ENCODE results near the gene NPDC1.

The NPDC1 gene

DNA sequence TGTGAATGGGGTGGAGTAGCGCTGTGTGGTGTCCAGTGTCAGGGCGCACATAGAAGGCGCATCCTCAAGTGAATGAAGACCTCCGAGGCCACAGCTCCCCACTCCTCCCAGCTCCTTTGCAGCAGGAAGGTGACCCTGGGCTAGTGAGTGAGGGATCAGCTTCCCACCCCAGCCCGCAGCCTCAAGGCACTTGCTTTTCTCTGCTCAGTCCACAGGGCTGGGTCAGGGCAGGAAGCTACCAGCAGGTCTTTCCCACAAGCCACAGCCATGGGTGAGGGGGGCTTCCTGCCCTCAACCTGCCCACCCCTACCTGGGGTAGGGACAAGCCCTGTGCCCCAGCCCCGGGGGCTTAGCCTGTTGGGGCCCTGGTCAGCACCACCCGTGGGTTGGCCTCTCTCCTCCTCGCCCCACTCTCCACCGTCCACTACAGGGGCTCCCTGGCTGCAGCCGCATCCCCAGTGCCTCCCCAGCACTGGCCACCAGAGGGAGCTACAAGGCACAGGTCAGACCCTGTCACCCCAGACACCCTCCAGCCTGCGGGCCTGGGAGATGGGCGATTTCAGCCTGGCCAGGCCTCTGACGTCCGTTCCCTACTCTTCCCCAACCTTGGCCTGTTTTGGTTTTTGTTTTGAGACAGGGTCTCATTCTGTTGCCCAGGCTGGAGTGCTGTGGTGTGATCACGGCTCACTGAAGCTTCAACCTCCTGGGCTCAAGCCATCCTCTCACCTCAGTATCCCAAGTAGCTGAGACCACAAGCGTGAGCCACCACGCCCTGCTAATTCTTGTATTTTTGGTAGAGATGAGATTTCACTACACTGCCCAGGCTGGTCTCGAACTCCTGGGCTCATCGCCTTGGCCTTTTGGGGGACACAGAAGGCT lies 16.7 kb downstream of the NPDC1 start:
- in situ Hi-C loops (cut with MboI; ENCODE audit: low sequenced_read_pairs): loop anchor here (25.0 kb wide), 1 partner anchor 242 kb away; the partner anchor contains the start of genes CCDC183 and TMEM141

DNA sequence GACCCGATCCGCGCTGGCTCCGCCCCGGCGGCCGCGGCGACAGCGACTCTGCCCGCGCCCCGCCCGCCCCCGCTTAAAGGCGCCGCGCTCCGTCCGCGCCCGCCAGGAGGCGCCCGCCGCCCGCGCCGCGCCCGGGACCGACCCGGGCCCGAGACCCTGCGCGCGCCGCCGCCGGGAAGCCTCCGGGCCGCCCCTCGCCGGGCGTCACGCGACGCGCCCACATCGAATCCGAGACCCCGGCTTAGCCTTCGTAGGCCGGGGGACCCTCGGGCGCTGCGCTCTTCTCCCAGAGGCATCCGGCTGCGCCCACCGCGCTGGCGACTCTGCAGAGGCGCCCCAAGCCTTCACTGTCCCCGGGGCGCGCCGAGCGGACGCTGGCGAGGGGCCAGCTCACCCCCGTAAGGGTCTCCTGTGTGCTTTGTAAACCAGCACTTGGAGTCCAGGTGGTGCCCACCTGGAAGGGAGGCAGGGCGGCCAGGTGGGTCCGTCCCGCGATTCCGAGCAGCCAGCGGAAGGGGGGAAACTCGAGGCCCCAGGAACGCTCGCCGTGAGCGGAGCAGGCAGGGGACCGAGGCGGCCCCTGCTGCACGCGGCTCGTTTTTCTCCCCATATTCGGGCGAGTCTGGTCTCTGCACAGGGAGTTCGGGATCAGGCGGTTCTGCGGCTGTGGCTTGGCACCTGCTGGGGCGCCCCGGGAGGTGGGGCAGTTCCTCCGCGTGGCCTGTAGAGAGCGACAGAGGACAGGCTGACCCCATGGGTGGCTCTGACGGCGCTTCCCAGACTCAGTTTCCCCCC lies 17.5 kb downstream of the NPDC1 start:
- in situ Hi-C loops (cut with MboI; ENCODE audit: low sequenced_read_pairs): loop anchor here (25.0 kb wide), 1 partner anchor 241 kb away; the partner anchor contains the start of genes CCDC183 and TMEM141

DNA sequence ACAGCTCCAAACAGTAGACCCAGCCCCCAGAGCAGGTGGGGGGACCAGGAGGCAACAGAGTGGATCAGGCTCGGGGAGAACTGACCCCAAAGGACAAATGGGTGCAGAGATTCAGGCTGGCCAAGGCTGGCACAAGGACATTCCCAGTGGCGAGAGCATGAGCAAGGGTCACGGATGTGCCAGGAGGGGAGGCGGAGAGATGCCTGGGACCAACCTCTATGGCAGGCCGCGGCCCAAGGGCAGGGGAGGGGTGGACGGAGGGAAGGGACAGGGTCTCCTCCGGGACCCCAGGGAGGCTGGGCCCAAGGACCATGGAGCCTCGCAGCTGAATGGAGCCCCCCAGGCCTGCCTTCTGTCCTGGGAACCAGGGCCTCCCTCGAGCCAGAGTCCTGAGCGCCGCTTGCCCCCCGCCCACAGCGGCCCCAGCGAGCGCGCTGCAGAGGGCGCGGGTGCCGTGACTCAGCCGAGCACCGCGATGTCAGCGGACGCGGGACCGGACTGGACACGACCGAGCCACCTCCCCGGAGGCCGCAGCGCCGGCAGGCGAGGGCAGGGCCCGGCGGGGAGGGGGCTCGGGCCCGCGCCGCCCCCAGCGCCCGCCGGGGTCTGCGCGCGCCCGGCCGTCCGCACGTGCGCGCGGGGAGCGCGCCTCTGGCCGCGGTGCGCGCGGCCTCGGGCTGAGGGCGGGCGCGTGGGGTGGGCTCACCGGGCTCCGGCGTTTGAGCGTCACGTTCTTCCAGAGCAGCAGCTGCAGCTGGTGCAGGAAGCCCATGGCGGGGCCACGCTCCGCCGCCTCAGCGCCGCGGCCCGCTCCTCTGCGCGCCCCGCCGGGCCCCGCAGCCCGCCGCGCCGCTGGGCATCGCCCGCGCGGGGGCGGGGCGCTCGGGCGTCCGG lies 18.4 kb downstream of the NPDC1 start, which contains the start of gene ABCA2:
TSS of gene ABCA2 (minus strand) at position 869 of the 894 bp plus-strand sequence. CDS start at position 772, 97 bp downstream.
- in situ Hi-C loops (cut with MboI; ENCODE audit: low sequenced_read_pairs): loop anchor here (25.0 kb wide), 1 partner anchor 240 kb away; the partner anchor contains the start of genes CCDC183 and TMEM141

DNA sequence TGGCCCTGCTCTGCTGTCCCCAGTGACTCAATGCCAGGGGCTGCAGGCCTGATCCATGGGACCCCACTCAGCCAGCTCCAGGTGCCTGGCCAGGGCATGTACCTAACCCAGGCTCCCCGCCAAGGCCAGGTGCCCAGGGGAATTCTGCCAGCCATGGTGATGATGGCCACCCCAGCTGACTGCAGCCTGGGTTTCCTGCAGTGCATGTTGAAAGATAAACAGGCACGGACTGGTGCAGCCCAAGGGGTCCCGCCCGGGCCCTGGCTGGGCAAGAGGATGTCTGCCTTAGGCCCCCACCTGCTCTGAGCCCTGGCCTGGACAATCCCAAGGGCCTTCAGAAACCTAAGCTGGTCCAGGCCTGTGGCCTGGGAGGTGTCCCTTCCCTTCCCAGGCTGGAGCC lies 19.1 kb downstream of the NPDC1 start:
- in situ Hi-C loops (cut with MboI; ENCODE audit: low sequenced_read_pairs): loop anchor here (25.0 kb wide), 1 partner anchor 240 kb away; the partner anchor contains the start of genes CCDC183 and TMEM141

DNA sequence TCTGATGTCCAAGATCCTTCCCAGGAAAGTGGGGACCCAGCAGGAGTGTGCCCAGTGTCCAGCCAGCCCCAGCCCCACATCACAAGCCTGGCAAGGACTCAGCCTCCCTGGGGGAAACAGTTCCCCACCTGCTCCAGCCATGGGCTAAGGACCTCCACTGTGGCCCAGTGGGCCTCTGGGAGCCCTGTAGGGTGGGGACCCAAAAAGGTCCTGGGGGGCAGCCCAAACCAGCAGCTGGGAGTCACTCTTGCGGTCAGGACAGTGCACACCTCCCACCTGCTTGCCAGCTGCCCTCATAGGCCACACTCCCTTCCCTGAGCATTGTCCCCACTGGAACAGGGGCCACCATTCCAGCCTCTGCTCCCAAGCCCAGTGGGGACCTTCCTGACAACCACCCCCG lies 19.6 kb downstream of the NPDC1 start:
- in situ Hi-C loops (cut with MboI; ENCODE audit: low sequenced_read_pairs): loop anchor here (25.0 kb wide), 1 partner anchor 239 kb away; the partner anchor contains the start of genes CCDC183 and TMEM141

DNA sequence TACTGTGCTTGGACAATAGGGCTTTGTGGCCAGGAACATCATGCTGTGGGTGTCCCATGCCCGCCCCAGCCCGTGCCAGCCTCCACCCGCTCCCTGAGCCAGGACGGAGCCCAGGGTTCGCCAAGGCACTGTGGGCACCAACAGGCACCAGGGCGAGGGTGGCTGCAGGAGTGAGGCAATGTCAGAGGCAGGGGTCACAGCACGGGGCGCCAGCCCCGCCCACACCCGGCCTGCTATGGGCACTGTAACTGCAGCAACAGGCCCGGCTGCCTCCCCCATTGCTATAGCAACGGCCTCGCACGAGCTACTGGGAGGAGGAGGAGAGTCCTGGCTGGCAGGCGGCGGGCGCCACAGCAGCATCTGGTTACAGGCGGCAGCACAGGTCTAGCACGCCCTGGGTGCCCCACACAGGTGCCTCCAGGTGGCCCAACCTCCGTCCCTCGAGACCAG lies 20.4 kb downstream of the NPDC1 start:
- in situ Hi-C loops (cut with MboI; ENCODE audit: low sequenced_read_pairs): loop anchor here (25.0 kb wide), 1 partner anchor 238 kb away; the partner anchor contains the start of genes CCDC183 and TMEM141

DNA sequence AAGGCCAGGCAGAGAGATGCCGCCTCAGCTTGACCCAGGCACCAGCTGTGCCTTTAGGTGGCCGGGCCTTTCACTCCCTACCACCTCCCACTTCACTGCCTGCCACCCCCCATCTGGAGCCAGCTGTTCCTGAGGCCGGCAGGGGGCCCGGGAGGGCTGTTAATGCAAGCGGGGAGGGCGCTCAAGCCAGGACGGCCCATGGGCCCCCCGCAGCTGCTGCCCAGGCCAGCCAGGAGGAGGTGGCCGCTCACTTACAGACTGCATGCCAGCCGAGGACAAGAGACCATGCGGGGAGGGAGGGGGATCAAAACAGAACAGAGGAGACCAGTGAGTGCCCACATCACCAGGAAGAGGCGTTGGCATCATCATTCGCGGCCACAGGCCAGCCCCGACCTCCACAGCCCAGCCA lies 22.4 kb downstream of the NPDC1 start:
- in situ Hi-C loops (cut with MboI; ENCODE audit: low sequenced_read_pairs): no loop called here

DNA sequence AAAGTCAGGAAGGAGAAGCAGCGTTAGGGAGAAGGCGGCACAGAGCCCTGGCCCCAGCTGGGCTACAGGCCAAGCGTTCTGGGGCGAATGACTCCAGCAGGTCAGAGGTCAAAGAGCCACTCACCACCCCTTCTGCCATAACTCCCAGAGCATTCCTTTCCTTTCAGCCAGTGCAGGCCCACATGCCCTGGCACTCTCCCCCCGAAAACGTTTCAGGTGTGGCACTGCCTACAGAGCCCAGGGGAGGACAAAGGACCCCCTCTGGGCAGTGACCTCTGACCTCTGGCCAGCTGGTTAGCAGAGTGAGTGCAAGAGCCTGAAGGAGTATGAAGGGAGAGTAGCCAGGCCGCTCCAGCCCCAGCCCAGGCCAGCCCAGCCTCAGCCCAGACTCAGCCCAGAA lies 22.8 kb downstream of the NPDC1 start:
- in situ Hi-C loops (cut with MboI; ENCODE audit: low sequenced_read_pairs): no loop called here

DNA sequence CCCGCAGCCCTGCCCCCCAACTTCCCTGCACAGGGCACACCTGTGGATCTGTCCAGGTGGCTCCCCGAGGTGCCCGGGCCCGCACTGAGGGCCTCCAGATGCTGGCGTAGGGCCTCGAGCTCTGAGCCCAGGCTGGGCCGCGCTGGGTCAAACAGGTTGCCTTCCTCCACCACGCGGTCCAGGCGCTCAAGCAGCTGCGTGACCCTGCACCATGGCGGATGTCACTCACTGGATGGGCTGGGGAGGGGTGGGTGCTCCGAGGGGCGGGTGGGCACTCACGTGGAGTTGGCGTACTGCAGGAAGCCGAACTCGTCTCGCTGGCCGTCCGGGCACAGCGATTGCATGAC lies 23.3 kb downstream of the NPDC1 start:
- in situ Hi-C loops (cut with MboI; ENCODE audit: low sequenced_read_pairs): no loop called here

DNA sequence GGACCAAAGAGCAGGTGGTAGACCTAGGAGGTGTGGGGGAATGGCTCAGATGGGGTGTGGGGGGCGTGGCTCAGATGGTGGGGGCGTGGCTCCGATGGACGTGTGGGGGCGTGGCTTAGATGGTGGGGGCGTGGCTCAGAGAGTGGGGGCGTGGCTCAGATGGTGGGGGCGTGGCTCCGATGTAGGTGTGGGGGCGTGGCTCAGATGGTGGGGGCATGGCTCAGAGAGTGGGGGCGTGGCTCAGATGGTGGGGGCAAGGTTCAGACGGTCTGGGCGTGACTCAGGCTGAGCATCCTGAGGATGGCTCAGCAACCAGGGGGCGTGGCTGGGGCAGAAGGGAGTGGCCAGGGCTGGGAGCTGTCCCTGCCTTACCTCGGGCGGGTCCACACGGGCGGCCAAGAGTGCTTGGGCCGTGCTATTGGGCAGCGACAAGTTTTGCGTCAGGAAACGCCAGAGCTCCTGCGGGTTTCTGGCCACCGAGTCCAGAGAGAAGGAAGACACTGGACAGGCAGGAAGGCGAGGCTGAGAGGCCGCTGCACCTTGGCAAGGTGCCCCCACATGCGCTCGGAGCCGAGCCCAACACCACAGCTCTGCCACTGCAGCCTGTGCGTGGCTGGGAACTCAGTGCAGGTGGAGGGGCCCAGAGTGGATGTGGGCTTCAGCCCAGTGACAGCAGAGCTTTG lies 23.9 kb downstream of the NPDC1 start:
- in situ Hi-C loops (cut with MboI; ENCODE audit: low sequenced_read_pairs): no loop called here

DNA sequence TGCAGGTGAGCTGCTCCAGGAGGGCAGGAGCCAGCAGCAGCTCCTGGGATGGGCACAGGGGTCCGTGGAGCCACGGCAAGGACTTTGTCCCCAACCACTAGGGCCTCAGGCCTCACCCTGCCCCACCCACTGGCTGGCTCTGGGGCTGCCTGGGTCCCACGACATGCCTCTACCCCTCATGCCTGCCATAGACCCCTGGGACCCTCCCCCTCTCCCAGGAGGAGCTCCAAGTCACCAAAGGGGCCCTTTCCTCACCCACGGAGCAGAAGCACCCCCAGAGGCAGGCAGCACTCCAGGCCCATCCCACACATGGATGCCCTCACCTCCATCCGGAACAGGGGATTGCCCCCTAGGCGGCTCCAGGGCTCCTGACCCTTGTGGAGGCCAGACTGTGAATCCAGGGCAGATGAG lies 24.4 kb downstream of the NPDC1 start:
- in situ Hi-C loops (cut with MboI; ENCODE audit: low sequenced_read_pairs): no loop called here

DNA sequence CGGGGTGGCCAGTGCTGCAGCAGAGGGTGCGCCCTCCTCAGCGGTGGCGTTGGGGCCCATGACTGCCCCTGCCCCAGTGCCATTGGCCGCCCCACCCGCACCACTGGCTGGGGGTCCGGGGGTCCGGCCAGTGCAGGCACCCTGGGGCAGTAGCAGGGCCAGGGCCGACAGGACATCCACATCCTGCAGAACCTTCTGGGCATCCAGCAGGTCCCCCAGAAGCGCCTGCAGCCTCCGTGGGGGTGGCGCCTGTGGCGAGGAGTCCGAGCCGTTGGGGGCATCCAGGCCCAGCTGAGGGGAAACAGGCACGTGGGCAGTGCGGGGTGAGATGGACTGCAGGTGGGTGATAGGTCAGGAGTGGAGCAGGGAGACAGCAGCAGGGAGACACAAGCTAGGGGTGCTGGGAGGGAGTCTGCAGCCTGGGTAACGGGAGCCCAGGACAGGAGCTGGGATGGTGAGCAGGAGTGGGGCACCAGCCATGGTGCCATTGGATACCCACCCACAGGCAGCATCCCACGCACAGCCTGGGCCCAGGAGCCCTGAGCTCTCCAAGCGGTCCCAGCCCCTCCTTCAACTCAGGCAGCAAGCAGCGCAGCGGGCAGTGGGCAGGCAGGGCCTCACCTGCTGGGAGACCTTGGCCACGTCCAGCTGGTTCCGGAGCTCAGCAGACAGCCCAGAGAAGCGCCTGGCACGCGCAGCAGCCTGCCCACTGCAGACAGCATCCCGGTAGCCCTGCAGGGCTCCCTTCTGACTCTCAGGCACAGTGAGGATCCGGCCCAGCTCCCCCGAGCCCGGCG lies 25.0 kb downstream of the NPDC1 start:
- in situ Hi-C loops (cut with MboI; ENCODE audit: low sequenced_read_pairs): no loop called here

DNA sequence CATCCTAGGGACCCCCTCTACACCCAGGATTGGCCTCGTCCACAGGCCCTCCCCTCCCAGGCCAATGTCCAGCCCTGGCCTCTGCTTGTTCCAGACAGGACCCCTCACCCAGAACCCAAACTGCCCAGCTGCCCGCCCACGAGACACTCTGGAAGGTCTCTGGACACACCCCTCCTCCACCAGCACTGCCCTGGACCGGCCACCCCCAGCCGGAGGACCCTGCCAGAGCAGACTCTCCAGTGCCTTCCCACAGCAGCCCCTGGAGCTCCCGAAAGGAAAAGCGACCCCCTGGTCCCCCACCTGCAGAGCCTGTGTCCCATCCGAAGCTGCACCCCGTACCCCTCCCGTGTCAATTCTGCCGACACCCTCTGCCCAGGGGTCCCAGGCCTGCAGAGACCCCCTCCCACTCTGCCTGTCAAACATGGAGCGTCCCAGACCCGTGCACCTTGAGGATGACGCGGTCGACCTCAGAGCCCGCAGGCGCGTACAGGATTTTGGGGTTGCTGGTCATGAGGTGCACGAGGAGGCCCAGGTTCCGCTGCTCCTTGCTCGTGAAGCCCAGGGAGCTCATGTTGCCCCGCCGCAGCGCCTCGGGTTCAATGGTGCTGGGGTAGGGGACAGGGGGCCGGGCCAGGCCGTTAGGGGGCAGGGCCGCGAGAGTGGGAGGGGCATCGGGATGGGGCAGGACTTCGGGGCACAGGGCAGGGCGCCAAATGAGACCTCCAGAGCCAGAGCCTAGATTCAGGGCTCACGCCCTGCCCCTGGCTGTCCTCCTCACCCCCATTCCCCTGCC lies 25.9 kb downstream of the NPDC1 start:
- in situ Hi-C loops (cut with MboI; ENCODE audit: low sequenced_read_pairs): no loop called here

DNA sequence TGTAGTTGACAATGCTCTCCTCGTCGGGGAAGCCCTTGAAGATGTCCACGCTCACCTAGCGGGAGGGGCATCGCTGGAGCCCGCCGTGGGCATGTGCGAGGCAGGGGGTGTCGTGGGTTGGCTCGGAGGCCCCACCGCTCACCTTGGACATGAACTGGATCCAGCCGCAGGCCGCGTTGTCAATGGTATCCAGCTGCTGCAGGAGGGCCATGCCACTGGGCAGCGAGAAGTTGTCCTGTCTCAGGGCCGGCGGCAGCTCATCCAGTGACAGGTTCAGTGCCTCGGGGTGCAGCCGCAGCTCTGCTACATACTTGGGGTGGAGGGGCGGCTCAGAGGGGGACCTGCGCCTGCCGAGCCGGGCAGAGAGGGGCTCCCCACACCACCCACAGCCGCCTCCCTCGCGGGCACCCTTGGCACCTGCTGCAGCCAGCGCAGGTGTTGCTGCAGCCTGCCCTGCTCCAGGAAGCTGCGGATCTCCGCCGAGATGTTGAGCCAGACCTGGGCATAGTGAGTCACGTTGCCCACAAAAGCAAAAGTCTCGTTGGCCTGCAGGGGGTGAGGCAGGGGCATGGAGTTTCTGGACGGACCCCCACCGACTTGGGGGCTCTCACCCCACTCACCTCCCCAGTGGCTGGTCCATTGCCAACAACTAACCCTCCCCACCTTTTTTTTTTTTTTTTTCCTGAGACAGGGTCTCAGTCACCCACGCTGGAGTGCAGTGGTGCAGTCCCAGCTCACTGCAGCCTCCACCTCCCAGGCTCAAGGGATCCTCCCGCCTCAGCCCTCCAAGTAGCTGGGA lies 27.0 kb downstream of the NPDC1 start:
- in situ Hi-C loops (cut with MboI; ENCODE audit: low sequenced_read_pairs): no loop called here

DNA sequence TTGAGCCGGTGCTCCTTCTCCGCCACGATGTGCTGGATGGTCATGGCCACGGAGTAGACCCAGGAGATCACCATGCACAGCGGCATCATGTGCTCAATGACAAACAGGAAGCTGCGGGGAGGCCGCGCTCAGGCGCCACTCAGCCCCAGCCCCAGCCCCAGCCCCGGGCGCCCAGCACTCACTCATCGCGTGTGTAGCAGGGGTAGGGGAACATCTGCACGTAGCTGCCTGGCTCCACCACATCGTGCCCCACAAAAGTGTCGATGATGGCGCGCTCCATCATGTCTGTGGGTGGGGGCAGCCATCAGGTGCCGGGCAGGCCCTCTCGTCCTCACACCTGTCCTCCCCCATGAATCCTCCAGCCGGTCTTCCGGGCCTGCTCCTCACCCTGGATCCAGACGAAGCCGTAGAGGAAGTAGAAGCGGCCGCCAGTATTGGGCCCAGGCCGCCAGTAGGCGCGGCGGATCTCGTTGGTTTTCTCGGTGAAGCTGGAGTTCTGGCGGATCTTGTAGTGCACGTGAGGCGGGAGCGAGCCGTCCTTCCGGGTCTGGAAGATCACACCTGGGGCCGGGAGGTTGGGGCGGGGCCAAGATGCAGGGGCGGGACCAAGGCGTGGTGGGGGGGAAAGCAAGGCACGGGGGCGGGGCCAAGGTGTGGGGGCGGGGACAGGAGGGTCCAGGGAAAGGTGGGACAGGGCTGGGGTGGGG lies 28.0 kb downstream of the NPDC1 start:
- in situ Hi-C loops (cut with MboI; ENCODE audit: low sequenced_read_pairs): no loop called here

DNA sequence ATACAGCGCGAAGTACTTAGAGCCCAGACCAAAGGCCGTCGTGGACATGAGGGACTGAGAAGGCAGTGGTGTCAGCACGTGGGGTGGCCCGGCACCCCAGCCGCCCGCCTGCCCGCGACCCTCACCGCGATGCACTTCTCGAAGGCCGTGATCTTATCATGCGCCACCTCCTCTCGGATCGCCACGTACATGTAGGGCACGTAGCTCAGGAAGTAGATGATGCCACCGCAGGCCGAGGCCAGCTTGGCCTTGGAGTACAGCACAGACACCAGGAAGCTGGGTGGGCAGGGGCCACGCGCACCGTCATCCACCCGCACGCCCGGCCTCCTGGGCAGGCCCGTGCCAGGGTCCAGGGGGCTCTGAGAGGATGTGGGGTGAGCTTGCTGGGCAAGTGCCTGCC lies 28.9 kb downstream of the NPDC1 start:
- in situ Hi-C loops (cut with MboI; ENCODE audit: low sequenced_read_pairs): no loop called here

DNA sequence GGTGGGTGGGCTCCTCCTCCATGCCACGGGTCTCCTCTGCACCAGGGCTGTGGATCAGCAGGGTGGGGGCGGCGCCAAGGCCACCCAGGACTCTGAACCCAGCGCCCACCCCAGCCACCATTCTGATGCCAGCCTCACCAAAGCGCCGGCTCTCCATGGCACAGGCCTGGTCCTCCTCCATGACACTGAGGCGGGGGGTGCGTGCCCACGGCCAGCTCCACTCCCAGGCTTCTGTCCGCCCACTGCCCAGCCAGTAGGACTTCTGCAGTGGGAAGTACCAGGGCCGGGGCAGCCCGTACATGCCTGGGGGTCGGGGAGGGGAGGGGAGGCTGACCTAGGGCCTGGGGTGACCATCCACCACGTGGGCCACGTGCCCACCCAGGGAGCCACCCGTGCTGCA lies 29.5 kb downstream of the NPDC1 start:
- in situ Hi-C loops (cut with MboI; ENCODE audit: low sequenced_read_pairs): no loop called here
